GM18508 (cell line): Measurements from ENCODE around the gene DENND4C.
"Not testable (repeated sequence)": the region's sequence is repeated elsewhere in the genome, so short reads cannot be mapped to it uniquely, and the experiment has no call there.

Source experiments
- ATAC-seq: cut with Tn5 transposase; IDR thresholded peaks from one replicate; pipeline ENCODE4 v1.9.1; 2021; ENCODE audit warnings: moderate number of reproducible peaks; ENCODE audit not compliant: insufficient read depth, unreplicated experiment

DENND4C gene

DNA sequence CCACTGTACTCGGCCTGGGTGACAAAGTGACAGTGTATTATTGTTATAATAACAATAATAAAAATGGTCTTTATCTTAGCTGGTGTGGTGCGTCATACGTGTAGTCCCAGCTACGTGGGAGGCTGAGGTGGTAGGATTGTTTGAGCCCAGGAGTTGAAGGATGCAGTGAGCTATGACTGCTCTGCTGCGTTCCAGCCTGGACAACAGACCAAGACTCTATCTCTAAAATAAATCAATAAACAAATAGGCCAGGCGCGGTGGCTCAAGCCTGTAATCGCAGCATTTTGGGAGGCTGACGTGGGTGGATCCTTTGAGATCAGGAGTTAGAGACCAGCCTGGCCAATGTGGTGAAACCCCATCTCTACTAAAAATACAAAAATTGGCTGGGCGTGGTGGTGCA, 9.2 kb upstream of the DENND4C start:
- no peak for ATAC-seq

DNA sequence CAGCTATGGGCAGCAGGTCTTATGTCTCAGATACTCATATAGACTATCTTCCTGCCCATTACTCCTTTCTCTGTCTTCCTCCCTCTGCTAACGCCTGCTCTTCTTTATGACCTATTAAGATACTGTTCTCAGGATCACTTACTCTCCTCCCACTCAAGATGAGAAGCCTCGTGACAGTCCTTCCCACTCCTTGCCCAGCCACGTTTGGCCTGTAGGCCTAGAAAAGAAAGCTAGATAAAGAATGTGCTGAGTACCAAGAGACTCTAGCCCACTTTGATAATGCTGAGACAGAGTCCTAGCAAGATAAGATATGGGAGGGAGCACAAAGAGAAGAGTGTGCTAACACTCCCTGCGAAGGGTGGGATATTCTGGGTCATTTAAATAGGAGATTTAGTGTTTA, 6.8 kb upstream of the DENND4C start:
- no peak for ATAC-seq

DNA sequence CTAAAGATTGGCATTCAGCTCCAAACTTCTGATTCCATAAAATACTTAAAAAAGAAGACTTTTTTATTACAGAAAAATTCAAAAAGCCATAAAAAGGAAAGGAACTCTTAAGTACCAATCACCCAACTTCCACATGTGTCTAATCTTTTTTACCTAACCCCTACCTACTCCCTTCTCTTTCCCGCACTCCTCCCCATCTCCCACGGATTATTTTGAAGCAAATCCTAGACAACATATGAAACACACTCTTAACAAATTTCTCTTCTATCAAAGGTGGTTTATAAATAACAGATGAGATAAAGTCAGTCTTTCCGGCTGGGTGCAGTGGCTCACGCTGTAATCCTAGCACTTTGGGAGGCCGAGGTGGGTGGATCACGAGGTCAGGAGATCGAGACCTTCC, 5.9 kb upstream of the DENND4C start:
- no peak for ATAC-seq

DNA sequence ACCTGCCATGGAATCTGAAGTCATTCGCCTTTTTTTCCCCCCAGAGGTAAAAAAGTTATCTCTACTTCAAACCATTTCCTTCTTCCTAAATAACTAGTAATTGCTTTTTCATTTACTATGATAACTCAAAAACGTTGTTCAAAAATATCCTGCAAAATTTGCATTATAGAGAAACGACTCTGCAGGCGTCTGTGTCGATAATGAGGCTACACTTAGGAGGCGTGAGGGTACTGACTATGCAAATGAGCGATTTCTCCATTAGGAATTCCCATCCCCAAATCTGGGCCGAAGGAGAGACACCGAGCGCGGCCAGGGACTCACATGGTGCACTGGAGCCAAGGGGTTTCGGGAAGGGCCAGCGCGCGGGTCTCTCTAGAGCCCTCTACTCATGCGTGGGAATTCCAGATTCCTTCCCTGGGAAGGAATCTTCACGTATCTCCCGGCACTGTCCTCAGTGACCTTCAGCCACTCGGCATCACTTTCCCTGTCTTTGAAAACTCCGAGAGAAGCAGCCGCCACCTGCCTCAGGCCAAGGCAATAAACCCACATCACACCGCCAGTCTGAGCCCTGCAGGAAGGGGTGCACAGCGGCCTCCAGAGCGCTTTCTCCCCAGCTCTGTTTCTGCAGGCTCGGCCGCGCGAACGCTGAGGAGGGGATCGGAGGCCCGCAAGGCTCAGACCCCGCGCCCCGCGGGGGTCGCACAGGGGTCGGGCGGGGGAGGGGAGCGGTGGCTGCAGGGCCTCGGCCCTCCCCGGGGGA, 718 bp upstream of the DENND4C start:
- peak; percentile 41 for ATAC-seq

DNA sequence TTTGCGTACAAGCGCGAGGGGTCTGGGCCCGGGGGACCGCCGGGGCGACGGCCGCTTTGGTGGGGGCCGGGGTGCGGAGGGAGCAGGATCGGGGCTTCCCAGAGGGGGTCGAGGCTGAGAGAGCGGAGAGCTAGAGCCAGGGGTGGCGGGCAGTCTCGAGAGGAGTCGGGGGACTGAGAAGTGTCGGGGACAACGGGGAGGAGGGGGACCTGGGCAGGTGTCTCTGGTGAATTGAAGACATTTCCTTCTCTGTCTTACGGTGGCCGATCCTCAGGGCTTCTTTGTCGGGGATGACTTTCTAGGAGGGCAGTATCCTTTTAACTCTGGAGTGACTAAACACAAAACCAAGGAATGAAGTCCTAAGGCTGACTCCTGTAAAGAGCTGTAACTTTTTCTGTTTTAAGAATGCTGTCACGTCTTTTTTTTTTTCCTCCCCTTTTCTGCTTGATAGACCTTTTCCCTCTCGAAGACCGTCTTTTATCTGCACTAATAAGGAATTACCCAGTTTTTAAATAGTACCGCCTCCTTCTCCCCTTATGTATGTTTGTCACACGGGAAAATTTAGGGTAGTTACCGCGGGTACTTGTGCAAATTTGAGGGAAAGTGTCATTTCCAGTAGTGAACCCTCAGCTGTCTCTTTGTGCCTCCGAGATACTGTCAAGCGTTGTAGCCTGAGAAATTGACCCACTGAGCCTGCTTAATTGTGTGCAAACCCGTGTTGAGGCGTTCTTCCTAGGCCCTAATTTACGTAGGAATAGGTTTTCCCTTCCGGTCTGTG, 822 bp downstream of the DENND4C start:
- ATAC-seq, result peak; percentile 2

DNA sequence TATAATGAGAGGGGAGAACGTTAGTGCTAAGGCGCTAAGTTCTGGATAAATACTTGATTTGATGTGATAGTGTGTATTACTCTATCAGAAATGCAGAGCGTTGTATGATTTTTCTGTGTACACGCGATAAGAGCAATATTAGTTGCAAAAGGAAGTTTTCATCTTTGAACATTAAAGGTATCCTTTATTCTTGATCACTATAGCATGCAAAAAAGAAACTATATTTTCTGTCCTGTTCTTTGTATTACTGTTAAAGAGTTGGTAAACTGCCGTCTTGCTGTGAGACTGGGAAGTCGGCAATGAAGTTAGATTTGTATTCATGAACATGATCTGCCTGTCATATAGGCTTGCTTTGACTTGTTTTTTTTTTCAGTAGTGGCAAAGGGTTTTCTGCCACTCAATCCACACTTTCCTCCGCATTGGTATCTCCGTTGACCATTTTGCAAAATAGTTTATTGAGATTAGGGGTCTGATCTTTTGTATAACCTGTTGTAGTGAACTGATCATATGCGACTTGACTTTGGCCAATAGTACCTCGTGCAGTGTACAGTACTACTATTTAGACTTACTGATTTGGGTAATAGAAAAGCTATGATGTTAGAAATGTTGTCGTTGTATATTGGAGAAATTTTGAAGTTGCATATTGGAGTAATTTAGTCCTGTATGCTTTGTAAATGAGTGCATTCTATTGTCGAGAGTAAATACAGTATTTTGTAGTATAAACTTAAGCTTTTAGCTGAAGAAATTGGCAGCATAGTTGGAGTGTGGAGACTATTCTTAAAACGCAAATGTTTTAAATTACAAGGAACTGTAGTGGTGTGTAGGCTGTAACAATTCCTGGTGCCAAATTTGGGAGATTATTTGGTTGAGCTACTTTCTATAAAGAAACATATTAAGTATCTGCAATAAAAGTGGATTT, 1.7 kb downstream of the DENND4C start:
- ATAC-seq, result no peak

DNA sequence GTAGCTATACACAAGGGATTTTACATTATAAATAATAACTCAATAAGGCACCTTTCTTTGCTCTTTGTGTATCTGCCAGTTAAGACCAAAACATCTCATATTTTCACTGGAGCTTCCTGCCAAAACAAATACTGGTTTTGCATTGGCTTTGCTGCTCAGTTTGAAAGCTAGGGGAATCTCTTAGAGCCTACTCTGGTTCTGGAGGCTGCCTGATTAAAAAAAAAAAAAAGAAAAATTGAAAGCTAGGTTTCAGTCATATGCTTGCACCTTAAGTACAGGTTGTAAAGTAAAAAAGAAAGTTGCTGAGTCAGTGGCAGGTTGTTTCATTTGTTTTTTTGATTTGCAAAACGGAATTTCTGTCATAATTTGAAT, 2.3 kb downstream of the DENND4C start:
- ATAC-seq, result no peak

DNA sequence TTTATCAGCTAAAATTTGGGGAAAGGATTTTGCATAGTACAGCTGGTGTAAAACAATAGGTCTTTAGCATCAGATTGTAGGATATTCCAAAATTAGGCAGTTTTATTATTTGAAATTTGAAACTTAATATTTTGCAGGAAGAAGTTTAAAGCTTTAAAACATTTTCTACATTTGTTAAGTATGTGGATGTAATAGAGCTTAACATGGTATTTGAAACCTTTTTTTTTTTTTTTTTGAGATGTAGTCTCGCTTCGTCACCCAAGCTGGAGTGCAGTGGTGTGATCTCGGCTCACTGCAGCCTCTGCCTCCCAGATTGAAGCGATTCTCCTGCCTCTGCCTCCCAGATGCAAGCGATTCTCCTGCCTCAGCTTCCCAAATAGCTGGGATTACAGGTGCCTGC, 2.9 kb downstream of the DENND4C start:
- no peak for ATAC-seq

DNA sequence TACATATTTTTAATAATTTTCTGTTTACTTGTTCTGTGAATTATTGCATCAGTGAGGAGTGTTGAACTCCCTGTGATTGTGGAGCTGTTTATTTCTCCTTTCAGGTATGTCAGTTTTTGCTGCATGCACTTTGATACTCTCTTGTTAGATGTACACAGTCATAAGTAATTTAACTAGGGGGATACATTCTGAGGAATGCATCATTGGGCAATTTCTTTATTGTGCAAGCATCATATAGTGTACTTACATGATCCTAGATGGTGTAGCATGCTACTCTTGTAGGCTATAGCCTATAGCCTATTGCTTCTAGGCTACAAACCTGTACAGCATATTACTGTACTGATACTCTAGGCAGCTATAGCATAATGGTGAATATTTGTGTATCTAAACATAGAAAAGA, 9.5 kb downstream of the DENND4C start:
- ATAC-seq, result no peak

DNA sequence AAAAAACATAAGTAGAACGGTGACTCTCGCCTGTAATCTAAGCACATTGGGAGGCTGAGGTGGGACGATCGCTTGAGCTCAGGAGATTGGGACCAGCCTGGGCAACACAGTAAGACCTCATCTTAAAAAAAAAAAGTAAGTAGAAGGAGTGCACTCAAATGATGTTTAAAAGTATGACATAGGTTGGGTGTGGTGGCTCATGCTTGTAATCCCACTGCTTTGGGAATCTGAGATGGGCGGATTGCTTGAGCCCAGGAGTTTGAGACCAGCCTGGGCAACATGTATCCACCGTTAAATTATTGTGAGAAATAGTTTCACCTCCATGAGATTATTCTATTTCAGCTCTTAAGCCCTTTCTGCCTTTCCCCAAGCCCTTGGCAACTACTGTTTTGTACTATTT, 11.2 kb downstream of the DENND4C start:
- no peak for ATAC-seq

DNA sequence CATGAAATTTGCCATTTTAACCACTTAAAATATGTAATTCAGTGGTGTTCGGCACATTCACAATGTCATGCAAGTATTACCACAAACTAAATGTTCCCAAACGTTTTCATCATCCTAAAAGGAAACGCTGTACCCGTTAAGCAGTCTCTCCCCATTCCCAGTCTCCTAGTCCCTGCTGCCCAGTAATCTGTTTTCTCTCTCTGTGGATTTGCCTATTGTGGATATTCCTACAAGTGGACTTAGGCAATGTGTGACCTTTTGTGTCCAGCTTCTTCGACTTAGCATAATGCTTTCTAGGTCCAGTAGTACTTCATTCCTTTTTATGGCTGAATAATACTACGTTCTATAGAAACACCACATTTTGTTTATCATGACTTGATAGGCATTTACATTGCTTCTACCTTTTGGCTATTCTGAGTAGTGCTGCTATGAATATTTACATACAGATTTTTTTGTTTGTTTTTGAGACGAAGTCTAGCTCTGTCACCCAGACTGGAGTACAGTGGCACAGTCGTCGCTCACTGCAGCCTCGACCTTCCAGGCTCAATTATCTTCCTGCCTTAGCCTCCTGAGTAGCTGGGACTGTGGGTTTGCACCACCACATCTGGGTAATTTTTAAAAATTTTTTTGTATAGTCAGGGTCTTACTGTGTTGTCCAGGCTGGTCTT, 13.0 kb downstream of the DENND4C start:
- ATAC-seq, result no peak

DNA sequence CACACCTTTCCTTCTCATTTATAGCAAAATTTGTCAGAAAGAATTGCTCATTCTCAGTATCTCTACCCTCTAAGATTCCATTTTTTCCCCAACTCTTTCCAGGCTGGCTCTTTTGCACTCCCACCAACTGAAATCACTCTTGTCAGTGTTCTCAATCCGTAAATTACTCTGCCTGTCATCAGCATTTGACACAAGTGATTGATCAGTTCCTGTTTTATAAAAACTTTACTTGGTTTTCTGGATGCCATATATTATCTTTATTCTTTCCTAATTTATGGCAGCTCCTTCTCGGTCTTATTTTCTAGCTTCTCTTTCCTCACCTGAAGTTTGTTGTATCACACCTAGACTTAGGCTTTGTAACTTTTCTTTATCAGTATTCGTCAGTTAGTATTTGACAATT, 16.4 kb downstream of the DENND4C start:
- no peak for ATAC-seq

DNA sequence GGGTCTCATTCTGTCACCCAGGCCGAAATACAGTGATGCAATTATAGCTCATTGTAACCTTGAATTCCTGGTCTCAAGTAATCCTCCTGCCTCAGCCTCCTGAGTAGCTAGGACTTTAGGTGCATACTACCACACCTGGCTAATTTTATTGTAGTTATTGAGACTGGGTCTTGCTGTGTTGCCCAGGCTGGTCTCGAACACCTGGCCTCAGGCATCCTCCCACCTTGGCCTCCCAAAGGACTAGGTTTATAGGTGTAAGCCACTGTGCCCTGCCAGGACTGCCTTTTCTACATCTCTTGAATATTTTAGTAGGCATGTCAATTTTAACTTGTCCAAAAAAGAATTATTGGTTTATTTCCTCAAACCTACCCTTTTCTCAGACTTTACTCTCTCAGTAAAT, 16.9 kb downstream of the DENND4C start:
- ATAC-seq, result no peak

DNA sequence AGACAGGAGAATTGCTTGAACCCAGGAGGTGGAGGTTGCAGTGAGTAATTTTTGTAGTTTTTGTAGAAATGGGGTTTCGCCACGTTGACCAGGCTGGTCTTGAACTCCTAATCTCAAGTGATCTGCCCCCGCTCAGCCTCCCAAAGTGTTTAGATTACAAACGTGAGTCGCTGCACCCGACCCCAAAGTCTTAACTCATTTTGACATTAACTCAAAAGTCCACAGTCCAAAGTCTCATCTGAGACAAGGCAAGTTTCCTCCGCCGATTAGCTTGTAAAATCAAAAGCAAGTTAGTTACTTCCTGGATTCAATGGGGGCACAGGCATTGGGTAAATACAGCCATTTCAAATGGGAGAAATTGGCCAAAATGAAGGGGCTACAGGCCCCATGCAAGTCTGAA, 19.9 kb downstream of the DENND4C start:
- not testable (repeated sequence) for ATAC-seq

DNA sequence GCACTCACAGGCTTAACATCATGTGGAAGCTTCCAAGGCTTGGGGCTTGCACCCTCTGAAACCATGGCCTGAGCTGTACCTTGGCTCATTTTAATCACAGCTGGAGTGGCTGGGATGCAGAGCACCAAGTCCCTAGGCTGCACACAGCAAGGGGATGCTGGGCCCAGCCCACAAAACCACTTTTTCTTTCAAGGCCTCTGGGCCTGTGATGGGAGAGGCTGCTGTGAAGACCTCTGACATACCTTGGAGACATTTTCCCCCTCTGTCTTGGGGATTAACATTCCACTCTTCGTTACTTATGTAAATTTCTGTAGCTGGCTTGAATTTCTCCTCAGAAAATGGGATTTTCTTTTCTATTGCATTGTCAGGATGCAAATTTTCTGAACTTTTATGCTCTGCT, 20.7 kb downstream of the DENND4C start:
- ATAC-seq, result not testable (repeated sequence)

DNA sequence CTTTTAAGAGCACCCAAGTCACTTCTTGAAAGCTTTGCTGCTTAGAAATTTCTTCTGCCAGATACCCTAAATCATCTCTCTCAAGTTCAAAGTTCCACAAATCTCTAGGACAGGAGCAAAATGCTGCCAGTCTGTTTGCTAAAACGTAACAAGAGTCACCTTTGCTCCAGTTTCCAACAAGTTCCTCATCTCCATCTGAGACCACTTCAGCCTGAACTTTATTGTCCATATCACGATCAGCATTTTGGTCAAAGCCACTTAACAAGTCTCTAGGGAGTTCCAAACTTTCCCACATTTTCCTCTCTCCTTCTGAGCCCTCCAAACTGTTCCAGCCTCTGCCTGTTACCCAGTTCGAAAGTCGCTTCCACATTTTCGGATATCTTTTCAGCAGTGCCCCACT, 21.1 kb downstream of the DENND4C start:
- not testable (repeated sequence) for ATAC-seq

DNA sequence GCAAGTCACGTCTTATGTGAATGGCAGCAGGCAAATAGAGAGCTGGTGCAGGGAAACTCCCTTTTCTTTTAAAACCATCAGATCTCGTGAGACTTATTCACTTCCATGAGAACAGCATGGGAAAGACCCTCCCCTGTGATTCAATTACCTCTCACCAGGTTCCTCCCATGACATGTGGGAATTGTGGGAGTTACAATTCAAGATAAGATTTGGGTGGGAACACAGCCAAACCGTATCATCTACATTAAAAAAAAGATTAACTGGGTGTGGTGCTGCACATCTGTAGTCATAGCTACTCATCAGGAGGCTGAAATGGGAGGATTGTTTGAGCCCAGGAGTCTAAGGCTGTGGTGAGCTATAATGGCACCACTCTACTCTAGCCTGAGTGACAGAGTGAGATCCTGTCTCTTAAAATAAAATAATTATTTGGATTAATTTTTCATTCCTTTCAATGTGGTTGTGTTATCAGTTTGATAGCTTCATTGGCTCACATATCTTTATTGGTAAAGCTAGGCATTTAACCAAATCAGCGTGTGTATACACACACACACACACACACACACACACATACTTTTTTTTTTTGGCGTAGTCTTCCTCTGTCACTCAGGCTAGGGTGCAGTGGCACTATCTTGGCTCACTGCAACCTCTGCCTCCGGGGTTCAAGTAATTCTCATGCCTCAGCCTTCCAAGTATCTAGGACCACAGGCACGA, 21.8 kb downstream of the DENND4C start:
- ATAC-seq, result no peak

DNA sequence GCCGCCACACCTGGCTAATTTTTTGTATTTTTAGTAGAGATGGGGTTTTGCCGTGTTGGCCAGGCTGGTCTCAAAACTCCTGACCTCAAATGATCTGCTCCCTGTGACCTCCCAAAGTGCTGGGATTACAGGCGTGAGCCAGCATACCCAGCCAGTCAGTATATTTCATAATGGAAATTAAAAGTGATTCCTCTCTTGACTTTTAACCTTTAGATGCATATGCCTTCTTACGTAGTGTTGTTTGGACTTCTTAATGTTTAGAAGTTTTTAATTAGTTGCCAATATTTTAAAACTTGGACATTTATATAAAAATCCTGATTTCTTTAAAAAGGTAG, 22.4 kb downstream of the DENND4C start:
- no peak for ATAC-seq

DNA sequence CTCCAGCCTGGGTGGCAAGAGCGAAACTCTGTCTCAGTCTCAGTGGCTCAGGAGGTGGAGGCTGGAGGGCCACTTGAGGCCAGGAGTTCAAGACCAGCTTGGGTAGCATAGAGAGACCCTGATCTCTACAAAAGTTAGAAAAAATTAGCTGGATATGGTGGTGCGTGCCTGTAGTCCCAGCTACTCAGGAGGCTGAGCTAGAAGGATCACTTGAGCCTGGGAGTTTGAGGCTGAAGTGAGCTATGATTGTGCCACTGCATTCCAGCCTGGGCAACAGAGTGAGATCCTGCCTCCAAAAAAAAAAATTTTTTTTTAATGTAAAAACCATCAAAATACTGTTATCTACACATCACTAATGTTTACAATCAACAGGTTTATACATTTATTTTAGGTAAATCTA, 24.6 kb downstream of the DENND4C start:
- ATAC-seq, result no peak

DNA sequence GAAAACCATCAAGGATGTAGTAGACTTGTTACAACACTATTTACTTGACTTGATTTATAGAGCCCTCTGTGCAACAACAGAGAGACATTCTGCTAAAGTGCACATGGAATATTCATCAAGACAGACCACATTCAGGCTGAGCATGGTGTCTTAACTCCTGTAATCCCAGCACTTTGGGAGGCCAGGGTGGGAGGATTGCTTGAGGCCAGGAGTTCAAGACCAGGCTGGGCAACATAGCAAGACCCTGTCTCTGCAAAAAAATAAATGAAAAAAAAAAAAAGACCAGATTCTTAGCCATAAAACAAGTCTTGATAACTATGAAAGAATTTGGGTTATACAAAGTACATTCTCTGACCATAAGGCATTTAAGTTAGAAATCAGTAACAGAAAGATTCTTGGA, 25.3 kb downstream of the DENND4C start:
- no peak for ATAC-seq
